Measurements from ENCODE around the gene CD200R1L.

CD200R1L gene

DNA sequence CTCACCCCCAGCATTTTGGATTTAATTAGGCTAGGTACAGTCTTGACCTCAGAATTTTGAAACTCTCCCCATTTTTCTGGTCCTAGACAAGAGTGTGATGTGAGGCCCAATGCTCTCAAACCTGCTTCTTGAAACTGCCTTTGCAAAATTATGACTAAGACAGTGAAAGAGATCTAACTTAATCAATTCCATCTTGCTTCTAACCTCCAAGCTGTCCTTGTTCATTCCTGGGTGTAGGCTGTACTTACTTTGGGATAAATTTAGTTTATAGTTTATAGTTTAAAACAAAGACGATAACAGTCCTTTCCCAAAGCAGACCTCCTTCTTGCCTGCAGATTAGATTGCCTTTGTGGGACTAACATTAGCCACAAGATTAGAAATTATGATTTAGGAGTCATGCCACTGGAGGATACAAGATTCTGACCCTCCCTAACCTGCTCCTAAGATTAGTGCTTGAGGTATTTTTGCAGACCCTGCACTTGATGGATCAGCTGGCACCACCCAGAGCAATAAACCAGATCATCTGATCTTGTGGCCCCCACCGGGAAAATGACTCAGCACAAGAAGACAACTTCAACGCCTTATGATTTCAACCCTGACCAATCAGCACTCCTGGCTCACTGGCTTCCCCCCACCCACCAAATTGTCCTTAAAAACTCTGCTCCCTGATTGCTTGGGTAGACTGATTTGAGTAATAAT is 59.6 kb downstream of the CD200R1L start:
- no peak for DNase-seq (ENCODE audit: low read depth)

DNA sequence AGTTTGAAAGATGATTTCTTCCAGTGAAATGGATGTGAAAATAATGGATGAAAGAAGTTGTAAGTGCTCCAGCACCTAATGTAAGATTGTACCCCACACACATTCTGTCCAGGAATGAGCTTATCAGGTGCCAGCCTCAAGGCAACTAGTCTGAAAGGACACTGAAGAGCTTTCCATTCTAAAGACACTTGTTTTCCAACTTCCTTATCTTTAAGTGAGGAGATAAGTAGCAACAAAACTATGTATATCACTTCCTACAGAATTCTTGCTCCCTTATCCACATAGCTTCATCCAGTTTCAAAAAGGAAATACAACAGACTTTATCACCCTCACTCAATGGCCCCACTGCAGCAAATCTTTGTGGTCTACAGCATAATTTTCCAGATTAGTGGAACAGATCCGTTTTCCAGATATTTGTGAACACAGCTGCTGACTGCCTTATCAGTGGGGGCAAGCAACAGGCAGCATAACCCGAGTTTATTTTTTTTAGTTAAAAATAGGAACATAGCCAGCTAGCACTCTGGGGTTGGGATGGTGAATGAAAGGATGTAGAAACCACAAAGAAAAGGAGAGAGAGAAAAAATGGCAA is 60.6 kb downstream of the CD200R1L start:
- no peak for DNase-seq (ENCODE audit: low read depth)

GRCh38 chr3:112785321-112786001 is 61.2 kb downstream of the CD200R1L start:
- no peak for DNase-seq (ENCODE audit: low read depth)

GRCh38 chr3:112782491-112782890 is 64.2 kb downstream of the CD200R1L start:
- DNase-seq (ENCODE audit: low read depth) = no peak

GRCh38 chr3:112781599-112781998 is 65.1 kb downstream of the CD200R1L start:
- DNase-seq (ENCODE audit: low read depth) = no peak

- DNase-seq (ENCODE audit: low read depth) = no peak
Measured at GRCh38 chr3:112779558-112780480, 66.8 kb downstream of the CD200R1L start.

DNA sequence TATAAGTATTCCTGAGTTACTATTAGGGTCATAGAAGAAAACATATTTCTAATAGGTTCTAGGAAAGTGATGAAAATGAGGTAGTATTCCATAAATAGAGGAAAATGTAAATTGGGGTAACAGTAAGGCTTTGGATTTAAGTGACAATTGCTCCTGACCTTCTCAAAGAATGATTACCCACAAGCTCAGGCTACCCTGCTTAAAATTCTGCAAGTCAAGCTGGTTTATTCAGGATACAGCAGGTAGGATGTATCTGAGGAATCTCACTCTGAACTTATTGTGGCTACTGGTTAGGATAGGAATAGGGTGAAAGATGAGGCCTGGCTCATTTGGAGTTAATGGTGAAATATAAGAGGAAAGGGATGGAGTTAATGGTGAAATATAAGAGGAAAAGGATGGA is 67.7 kb downstream of the CD200R1L start:
- no peak for DNase-seq (ENCODE audit: low read depth)

DNA sequence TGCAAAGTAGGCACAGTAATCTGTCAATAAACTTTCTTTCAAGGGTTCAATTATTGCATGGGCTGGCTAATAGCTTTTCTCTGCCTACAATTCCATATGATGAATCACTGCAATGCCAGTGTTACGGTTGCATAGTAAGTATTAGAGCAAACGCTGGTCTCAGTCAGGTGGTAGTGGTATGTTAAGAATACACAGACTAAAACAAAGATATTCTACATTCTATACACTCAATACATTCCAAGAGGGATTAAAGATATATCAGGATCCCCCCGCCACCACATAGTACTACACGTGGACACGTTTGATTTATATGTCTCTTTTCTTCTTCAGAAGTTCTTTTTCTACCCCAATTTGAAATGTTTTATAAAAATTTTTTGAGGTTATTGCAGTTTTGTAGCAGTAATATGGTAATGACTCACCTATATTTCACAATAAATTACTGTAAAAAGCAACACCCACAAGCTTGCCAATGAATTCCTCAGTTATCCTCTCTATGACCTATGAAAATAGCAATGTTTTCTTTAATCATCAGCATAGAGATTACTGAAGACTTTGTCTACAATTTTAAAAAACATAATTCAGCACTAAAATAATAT is 68.2 kb downstream of the CD200R1L start:
- no peak for DNase-seq (ENCODE audit: low read depth)

- DNase-seq (ENCODE audit: low read depth) = no peak
Measured at GRCh38 chr3:112777811-112778210, 68.9 kb downstream of the CD200R1L start.

DNA sequence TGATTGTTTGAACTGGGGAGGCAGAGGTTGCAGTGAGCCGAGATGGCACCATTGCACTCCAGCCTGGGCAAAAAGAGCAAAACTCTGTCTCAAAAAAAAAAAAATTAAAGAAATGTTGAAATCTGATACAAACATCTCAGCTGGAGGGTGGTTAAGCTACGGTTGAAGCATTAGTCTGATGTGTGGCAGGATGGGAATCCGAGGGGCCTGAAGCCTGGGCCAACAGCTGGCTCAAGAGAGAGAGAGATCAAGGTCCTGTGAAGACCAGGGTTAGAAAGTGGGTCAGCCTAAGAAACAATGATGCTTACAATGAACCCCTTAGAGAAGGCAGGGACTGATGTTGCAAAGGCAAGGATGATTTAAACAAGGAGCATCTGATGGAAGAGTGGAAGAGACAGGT is 69.8 kb downstream of the CD200R1L start:
- DNase-seq (ENCODE audit: low read depth) = no peak

GRCh38 chr3:112776000-112776399 is 70.7 kb downstream of the CD200R1L start:
- no peak for DNase-seq (ENCODE audit: low read depth)

- DNase-seq (ENCODE audit: low read depth) = no peak
Measured at GRCh38 chr3:112775011-112775742, 71.5 kb downstream of the CD200R1L start.

DNA sequence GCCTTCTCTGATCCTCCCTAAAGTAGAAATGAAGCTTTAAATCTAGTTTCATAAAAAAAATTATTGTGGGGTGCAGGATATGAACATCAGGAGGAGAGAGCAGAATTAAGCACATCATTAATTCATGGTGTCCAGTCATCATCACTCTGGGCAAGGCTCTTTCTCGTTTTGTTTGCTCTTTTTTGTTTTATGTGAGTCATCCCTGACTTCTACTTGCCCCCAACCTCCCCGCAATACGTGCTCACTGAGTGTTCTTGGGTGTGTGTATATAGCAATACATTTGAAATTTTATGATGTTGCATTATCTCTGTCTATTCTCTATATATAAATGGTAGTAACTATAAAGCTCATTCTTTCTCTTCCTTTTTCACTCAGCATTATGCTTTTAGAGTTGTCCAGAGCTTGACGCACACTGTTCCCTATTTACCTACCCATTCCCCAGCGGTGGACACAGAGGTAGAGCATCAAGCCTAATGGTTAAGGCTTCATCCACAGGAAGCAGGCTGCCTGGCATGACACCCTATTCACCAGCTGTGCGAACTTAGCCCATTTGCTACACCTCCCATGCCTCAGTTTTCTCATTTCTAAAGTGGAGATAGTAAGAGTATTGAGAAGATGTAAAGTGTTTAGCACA is 72.3 kb downstream of the CD200R1L start:
- no peak for DNase-seq (ENCODE audit: low read depth)

DNA sequence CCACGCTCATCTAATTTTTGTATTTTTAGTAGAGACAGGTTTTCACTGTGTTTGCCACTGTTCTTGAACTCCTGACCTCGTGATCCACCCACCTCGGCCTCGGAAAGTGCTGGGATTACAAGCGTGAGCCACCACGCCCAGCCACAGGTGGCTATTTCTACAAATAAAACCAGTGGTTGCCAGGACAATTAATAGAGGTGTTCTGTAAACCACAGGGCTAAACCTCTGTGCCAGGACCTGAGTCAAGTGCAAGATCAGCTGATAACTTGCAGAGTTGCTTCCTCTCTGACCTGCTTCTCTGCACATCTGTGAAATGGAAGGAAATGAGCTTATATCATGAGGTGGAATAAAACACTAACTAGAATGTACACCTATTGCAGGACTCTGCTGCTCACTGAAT is 72.8 kb downstream of the CD200R1L start:
- no peak for DNase-seq (ENCODE audit: low read depth)

DNA sequence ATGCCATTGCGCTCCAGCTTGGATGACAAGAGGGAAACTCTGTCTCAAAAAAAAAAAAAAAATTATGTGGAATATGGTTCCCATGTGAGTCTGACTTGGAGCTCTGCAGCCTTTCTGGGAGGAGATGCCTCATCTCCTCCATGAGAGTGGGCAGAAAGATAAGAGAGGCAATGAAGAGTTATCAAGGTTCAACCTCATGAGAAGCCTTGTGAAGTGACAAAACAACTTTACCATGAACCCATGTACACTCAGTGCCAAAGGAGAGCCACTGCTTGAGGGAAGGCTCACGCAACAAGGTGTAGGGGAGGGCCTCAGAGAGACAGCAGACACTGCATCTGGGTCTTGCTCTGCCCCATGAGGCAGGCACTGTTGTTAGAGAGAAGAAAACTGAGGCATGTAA is 75.7 kb downstream of the CD200R1L start:
- no peak for DNase-seq (ENCODE audit: low read depth)

DNA sequence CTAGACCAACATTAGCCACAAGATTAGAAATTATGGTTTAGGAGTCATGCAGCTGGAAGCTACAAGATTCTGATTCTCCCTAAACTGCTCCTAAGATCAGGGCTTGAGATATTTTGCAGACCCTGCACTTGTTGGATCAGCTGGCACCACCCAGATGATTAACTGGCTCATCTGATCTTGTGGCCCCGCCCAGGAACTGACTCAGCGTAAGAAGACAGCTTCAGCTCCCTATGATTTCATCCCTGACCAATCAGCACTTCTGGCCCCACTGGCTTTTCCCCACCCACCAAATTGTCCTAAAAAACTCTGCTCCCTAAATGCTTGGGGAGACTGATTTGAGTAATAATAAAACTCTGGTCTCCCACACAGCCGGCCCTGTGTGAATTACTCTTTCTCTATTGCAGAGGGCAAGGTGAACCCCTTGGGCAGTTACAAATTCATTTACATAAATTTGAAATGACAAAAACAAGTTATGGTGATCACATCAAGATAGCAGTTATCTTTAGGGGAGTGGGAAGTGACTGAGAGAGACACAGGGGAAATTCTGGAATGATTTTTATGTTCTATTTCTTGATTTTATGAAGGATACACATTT is 76.5 kb downstream of the CD200R1L start:
- no peak for DNase-seq (ENCODE audit: low read depth)

GRCh38 chr3:112769286-112769978 is 77.2 kb downstream of the CD200R1L start:
- DNase-seq (ENCODE audit: low read depth) = no peak

DNA sequence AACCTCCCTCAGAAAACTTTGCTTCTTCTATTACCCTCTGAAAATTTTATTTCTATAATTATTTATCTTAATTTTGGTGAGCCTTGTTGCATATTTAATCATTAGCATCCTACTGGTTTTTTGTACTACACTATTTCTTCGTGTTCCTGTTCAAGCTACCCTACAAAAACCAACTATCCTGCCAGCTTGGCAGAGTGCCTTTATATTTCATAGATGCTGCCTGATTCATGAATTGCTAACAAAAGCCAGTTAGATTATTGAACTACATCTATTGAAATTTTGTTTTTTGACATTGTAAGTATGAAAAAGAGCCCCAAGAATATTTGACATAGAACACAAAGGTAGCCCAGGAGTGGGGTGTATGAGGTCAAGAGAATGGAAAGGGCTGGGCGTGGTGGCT is 78.9 kb downstream of the CD200R1L start:
- DNase-seq (ENCODE audit: low read depth) = no peak

DNA sequence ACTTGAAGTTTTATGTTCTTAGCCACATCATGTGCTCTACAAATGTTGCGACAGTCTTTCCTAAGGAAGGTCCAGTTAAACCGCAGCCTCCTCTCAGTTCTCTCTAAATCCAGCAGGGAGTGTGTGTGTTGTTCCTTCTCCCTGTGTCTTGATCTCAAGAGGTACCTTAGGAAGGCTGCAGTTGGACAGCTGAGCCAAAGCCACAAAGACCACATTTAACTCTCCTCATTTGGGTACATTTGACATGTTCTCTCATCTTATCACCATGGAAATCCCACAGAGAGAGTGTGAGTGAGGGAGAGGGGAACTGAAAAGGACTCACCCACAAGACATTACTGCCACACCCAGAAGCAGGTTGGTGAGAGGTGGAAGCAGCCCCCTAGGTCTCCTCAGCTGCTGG is 79.5 kb downstream of the CD200R1L start:
- DNase-seq (ENCODE audit: low read depth) = no peak

Measured in T follicular helper cell (primary cell).